ENCODE measurements around the gene GALNT2.
A peak's percentile ranks its signal among the peaks of the same experiment; 100 is the strongest.

The GALNT2 gene

DNA sequence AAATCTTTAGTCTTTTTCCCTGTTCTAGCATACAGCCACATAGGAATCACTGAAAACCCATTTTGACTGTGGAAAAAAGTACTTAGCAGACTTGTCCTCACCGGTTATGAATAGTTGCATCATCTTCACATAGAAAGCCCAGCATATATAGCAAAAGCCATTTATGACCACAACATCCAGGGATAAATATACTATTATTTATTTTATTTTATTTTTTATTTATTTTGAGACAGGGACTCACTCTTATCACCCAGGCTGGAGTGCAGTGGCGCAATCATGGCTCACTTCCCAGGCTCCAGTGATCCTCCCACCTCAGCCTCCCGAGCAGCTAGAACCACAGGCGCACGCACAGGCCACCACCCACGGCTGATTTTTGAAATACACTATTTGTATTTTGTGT is 175.3 kb downstream of the GALNT2 start:
- no CpG with 5 or more reads among the region's 6 CpGs for WGBS (ENCODE audit: extremely low coverage, insufficient coverage, insufficient read length)
- H2BK120ac ChIP-seq (ENCODE audit: insufficient read depth, low read length, poor library complexity): no peak overlapping the region
- H3K4me3 ChIP-seq (ENCODE audit: low read depth, low read length): no peak overlapping the region
- H3K79me1 ChIP-seq (ENCODE audit: low read length): peaks cover 2% of the 10 kb centered on the region
- no peak for DNase-seq
- peaks cover 2% of the 10 kb centered on the region for H3K9me3 ChIP-seq (ENCODE audit: insufficient read depth, low read depth, low read length)
- no peak overlapping the region for H2BK5ac ChIP-seq (ENCODE audit: low read depth, low read length, poor library complexity)
- H3K36me3 ChIP-seq (ENCODE audit: control insufficient read depth in 1 of 2, insufficient read depth in 2 of 2, low read length in 2 of 2): peaks cover 18% of the 10 kb centered on the region in 2 experiments
- no peak overlapping the region for H2BK12ac ChIP-seq (ENCODE audit: low read length)
- no peak overlapping the region for H2AK5ac ChIP-seq (ENCODE audit: low read length)
- H3K9ac ChIP-seq (ENCODE audit: low read length): no peak overlapping the region
- no peak overlapping the region for H3K23ac ChIP-seq (ENCODE audit: low read length)
- no peak overlapping the region for H4K8ac ChIP-seq (ENCODE audit: low read depth, low read length)
- H4K91ac ChIP-seq (ENCODE audit: low read depth, low read length): no peak overlapping the region
- no peak overlapping the region for H3K18ac ChIP-seq (ENCODE audit: low read length)
- H2AFZ ChIP-seq (ENCODE audit: insufficient read depth, low read length, poor library complexity): no peak overlapping the region
- H3K79me2 ChIP-seq (ENCODE audit: control insufficient read depth, insufficient read depth, low read length, poor library complexity): no peaks in the 10 kb centered on the region
- no peak overlapping the region for H3K27ac ChIP-seq (ENCODE audit: low read depth, low read length)
- peaks cover 8 to 9% of the 10 kb centered on the region in 2 experiments for H3K4me1 ChIP-seq (ENCODE audit: control insufficient read depth in 1 of 2, insufficient read depth in 2 of 2, low read length in 2 of 2)
- H3K27me3 ChIP-seq (ENCODE audit: insufficient read depth, low read length): no peaks in the 10 kb centered on the region
- no peak overlapping the region for H3K4ac ChIP-seq (ENCODE audit: low read depth, low read length)
- H3K4me2 ChIP-seq (ENCODE audit: low read length): no peak overlapping the region
- H3K14ac ChIP-seq (ENCODE audit: low read length): no peak overlapping the region
- no peak overlapping the region for H4K12ac ChIP-seq (ENCODE audit: low read depth, low read length)

DNA sequence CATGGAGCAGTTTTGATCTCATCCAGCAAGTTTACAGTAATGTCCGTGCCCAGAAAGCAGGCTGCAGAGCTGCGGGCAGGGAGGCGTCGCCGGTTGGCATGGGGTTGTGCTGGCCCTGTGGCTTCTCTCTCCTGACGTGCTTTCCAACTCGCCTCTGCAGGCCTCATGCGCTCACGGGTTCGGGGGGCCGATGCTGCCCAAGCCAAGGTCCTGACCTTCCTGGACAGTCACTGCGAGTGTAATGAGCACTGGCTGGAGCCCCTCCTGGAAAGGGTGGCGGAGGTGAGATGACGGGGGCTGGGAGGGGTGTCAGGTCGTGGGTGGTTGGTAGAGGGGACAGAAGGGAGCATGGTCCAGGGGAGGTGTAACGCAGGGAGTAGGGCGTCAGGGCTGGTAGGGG is 176.1 kb downstream of the GALNT2 start:
- Histone ChIP-seq H3K9me3 (ENCODE audit: insufficient read depth, low read depth, low read length) (peaks cover 2% of the 10 kb centered on the region), H3K18ac (ENCODE audit: low read length) (peak overlapping the region; percentile 49), H4K8ac (ENCODE audit: low read depth, low read length) (no peak overlapping the region), H3K4me3 (ENCODE audit: low read depth, low read length) (no peak overlapping the region), H3K79me2 (ENCODE audit: control insufficient read depth, insufficient read depth, low read length, poor library complexity) (no peaks in the 10 kb centered on the region), H2BK12ac (ENCODE audit: low read length) (no peak overlapping the region), H4K12ac (ENCODE audit: low read depth, low read length) (no peak overlapping the region), H3K9ac (ENCODE audit: low read length) (no peak overlapping the region), H2AFZ (ENCODE audit: insufficient read depth, low read length, poor library complexity) (no peak overlapping the region), H2BK120ac (ENCODE audit: insufficient read depth, low read length, poor library complexity) (no peak overlapping the region), H3K36me3 (ENCODE audit: control insufficient read depth in 1 of 2, insufficient read depth in 2 of 2, low read length in 2 of 2) (peaks cover 18% of the 10 kb centered on the region in 2 experiments), H3K4ac (ENCODE audit: low read depth, low read length) (no peak overlapping the region), H2BK5ac (ENCODE audit: low read depth, low read length, poor library complexity) (no peak overlapping the region), H3K4me1 (ENCODE audit: control insufficient read depth in 1 of 2, insufficient read depth in 2 of 2, low read length in 2 of 2) (peaks cover 11 to 15% of the 10 kb centered on the region in 2 experiments), H3K14ac (ENCODE audit: low read length) (no peak overlapping the region), H3K4me2 (ENCODE audit: low read length) (no peak overlapping the region), H4K91ac (ENCODE audit: low read depth, low read length) (no peak overlapping the region), H3K79me1 (ENCODE audit: low read length) (peaks cover 2% of the 10 kb centered on the region), H3K27ac (ENCODE audit: low read depth, low read length) (no peak overlapping the region), H3K23ac (ENCODE audit: low read length) (no peak overlapping the region), H2AK5ac (ENCODE audit: low read length) (no peak overlapping the region), H3K27me3 (ENCODE audit: insufficient read depth, low read length) (no peaks in the 10 kb centered on the region)
- DNase-seq: no peak
- no CpG with 5 or more reads among the region's 17 CpGs for WGBS (ENCODE audit: extremely low coverage, insufficient coverage, insufficient read length)

DNA sequence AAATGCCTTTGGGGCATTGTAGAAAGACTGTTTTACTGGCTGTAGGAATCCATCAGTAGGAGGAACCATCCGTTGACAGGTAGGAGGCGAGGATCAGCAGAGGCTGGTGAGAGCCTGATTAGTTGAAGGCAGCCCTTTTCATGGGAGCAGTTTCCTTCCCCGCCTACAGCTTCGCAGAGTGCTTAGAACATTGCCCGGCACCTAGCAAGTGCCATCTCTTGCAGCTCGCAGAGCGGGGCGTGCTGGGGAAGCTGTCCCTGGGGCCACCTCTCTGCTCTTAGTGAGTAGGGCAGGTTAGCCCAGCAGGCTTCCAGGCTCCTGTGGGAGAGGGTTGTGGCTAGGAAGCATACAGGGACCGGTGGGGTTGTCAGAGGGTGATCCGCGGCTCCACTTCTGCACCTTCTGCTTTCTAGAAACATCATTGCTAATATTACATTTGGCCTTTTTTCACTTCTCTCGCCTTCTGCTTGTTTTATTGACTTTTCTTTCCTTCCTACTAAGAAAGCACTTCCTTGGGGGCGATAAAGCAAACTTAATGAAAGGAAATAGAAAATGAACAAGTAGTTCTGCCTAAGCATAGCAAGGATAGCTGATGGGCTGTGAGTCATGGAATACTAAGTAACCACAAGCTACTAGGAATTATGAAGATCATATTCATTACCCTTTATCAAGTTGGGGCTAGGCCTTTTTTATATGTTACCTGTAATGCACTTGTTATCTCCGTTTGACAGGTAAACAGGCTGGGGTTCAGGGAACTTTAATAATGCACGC is 176.7 kb downstream of the GALNT2 start:
- H2BK12ac ChIP-seq (ENCODE audit: low read length): no peak overlapping the region
- H3K4me2 ChIP-seq (ENCODE audit: low read length): no peak overlapping the region
- H3K36me3 ChIP-seq (ENCODE audit: control insufficient read depth in 1 of 2, insufficient read depth in 2 of 2, low read length in 2 of 2): peaks cover 20% of the 10 kb centered on the region in 2 experiments
- peaks cover 2% of the 10 kb centered on the region for H3K9me3 ChIP-seq (ENCODE audit: insufficient read depth, low read depth, low read length)
- H3K4me3 ChIP-seq (ENCODE audit: low read depth, low read length): no peak overlapping the region
- H3K79me1 ChIP-seq (ENCODE audit: low read length): peaks cover 2% of the 10 kb centered on the region
- no peak overlapping the region for H3K14ac ChIP-seq (ENCODE audit: low read length)
- H2BK120ac ChIP-seq (ENCODE audit: insufficient read depth, low read length, poor library complexity): no peak overlapping the region
- H3K18ac ChIP-seq (ENCODE audit: low read length): no peak overlapping the region
- H4K91ac ChIP-seq (ENCODE audit: low read depth, low read length): no peak overlapping the region
- no peak for DNase-seq
- no CpG with 5 or more reads among the region's 15 CpGs for WGBS (ENCODE audit: extremely low coverage, insufficient coverage, insufficient read length)
- peaks cover 17 to 20% of the 10 kb centered on the region in 2 experiments for H3K4me1 ChIP-seq (ENCODE audit: control insufficient read depth in 1 of 2, insufficient read depth in 2 of 2, low read length in 2 of 2)
- no peak overlapping the region for H2BK5ac ChIP-seq (ENCODE audit: low read depth, low read length, poor library complexity)
- H3K27ac ChIP-seq (ENCODE audit: low read depth, low read length): no peak overlapping the region
- H3K27me3 ChIP-seq (ENCODE audit: insufficient read depth, low read length): no peaks in the 10 kb centered on the region
- no peak overlapping the region for H3K9ac ChIP-seq (ENCODE audit: low read length)
- no peak overlapping the region for H3K23ac ChIP-seq (ENCODE audit: low read length)
- no peak overlapping the region for H4K8ac ChIP-seq (ENCODE audit: low read depth, low read length)
- no peaks in the 10 kb centered on the region for H3K79me2 ChIP-seq (ENCODE audit: control insufficient read depth, insufficient read depth, low read length, poor library complexity)
- H2AK5ac ChIP-seq (ENCODE audit: low read length): no peak overlapping the region
- no peak overlapping the region for H2AFZ ChIP-seq (ENCODE audit: insufficient read depth, low read length, poor library complexity)
- no peak overlapping the region for H4K12ac ChIP-seq (ENCODE audit: low read depth, low read length)
- no peak overlapping the region for H3K4ac ChIP-seq (ENCODE audit: low read depth, low read length)

DNA sequence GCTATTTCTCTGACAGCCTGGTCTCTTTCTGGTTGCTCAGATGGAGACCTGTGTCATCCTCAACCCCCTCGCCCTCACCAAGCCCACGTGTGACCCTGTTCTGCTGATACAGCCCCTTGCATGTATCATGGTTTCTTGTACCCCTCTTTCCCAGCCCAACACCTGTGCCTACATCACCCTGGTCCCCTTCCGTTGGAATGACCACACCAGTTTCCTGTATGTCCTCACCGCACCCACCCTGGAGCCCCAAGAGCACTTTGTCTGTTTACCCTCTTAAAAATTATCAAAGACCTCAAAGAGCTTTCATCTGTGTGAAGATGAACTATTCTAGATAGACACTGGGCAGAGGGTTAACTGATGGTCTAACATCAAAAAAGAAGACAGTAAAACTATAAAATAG is 179.5 kb downstream of the GALNT2 start:
- no peaks in the 10 kb centered on the region for H3K79me2 ChIP-seq (ENCODE audit: control insufficient read depth, insufficient read depth, low read length, poor library complexity)
- no peak overlapping the region for H3K4ac ChIP-seq (ENCODE audit: low read depth, low read length)
- H3K27me3 ChIP-seq (ENCODE audit: insufficient read depth, low read length): no peaks in the 10 kb centered on the region
- peaks cover 5% of the 10 kb centered on the region for H3K79me1 ChIP-seq (ENCODE audit: low read length)
- H3K23ac ChIP-seq (ENCODE audit: low read length): no peak overlapping the region
- no peak overlapping the region for H4K12ac ChIP-seq (ENCODE audit: low read depth, low read length)
- no peak overlapping the region for H2BK5ac ChIP-seq (ENCODE audit: low read depth, low read length, poor library complexity)
- H3K9me3 ChIP-seq (ENCODE audit: insufficient read depth, low read depth, low read length): peaks cover 2% of the 10 kb centered on the region
- H2AFZ ChIP-seq (ENCODE audit: insufficient read depth, low read length, poor library complexity): no peak overlapping the region
- H3K18ac ChIP-seq (ENCODE audit: low read length): no peak overlapping the region
- H3K4me2 ChIP-seq (ENCODE audit: low read length): no peak overlapping the region
- no peak overlapping the region for H3K27ac ChIP-seq (ENCODE audit: low read depth, low read length)
- no peak overlapping the region for H4K8ac ChIP-seq (ENCODE audit: low read depth, low read length)
- H2BK120ac ChIP-seq (ENCODE audit: insufficient read depth, low read length, poor library complexity): no peak overlapping the region
- H3K14ac ChIP-seq (ENCODE audit: low read length): no peak overlapping the region
- H3K36me3 ChIP-seq (ENCODE audit: control insufficient read depth in 1 of 2, insufficient read depth in 2 of 2, low read length in 2 of 2): peaks cover 29 to 34% of the 10 kb centered on the region in 2 experiments
- no peak overlapping the region for H3K9ac ChIP-seq (ENCODE audit: low read length)
- no CpG with 5 or more reads among the region's 4 CpGs for WGBS (ENCODE audit: extremely low coverage, insufficient coverage, insufficient read length)
- peaks cover 20 to 24% of the 10 kb centered on the region in 2 experiments for H3K4me1 ChIP-seq (ENCODE audit: control insufficient read depth in 1 of 2, insufficient read depth in 2 of 2, low read length in 2 of 2)
- H3K4me3 ChIP-seq (ENCODE audit: low read depth, low read length): peak overlapping the region; percentile 27
- no peak for DNase-seq
- no peak overlapping the region for H4K91ac ChIP-seq (ENCODE audit: low read depth, low read length)
- H2AK5ac ChIP-seq (ENCODE audit: low read length): no peak overlapping the region
- H2BK12ac ChIP-seq (ENCODE audit: low read length): peak overlapping the region; percentile 12

All from trophoblast cell (in vitro differentiated cells and primary cell).